K562 (cell line): Measurements from ENCODE around the gene TOR3A. TPM values are rescaled to one million over a fixed set of nuclear protein-coding genes. Genes with fewer than 3 reads are reported as not detected.

Experiments
- ATAC-seq: fragments of 200-7000 bp; cut with Tn5 transposase; 3 replicates; pipeline ENCODE4 v1.9.1; 2020; ENCODE audit warnings: moderate library complexity
- BruUV-seq: library from RNA; stranded (reverse); fragments of 400-500 nt; replicated peaks from 2 replicates; lab custom pipeline; 2021; lab: Mats Ljungman, UMichigan
- CTCF ChIA-PET: fragments of 300-600 bp; formaldehyde crosslinking; extraction: SDS; loops from one replicate; lab custom pipeline; 2021; ENCODE audit warnings: low intra/inter-chr PET ratio; lab: Yijun Ruan, JAX
- POLR2A ChIA-PET: fragments of 300-600, 350-650 bp; sonication (Branson Sonifier 250); formaldehyde crosslinking; extraction: SDS; loops from one replicate; lab custom pipeline; 2021; ENCODE audit warnings: antibody characterized with exemption, inconsistent platforms; lab: Yijun Ruan, JAX
- DNase-seq, 4 experiments: peaks; one replicate each; pipeline versions ENCODE4 v3.0.0 to v3.0.0-alpha.2; 2011 to 2018; ENCODE audit warnings: low spot score in 3 of 4, mixed read lengths in 3 of 4; ENCODE audit errors: extremely low read depth in 1 of 4
- FAIRE-seq: peaks from 2 replicates; lab custom pipeline; 2011; peaks lifted over from hg19 to GRCh38; lab: Jason Lieb, UNC
- H2AFZ ChIP-seq: 2 replicates; pipeline ENCODE4 v1.6.0; 2011; ENCODE audit warnings: low read depth, low read length, control low read depth, inconsistent platforms
- H3K27ac ChIP-seq: fragments of 200-600 bp; 3 replicates; pipeline ENCODE4 v1.8.0; 2011; ENCODE audit warnings: low read depth, mild to moderate bottlenecking, control low read depth, inconsistent platforms, low read length, moderate library complexity, mixed read lengths; ENCODE audit errors: extremely low read depth
- H3K27me3 ChIP-seq, 2 experiments: fragments of 300-600 bp in 1 of 2; 2 replicates in 1 of 2; 3 replicates in 1 of 2; pipeline versions ENCODE4 v1.6.0 to v1.8.0; 2011; ENCODE audit warnings: inconsistent platforms in 2 of 2, low read length in 2 of 2, mild to moderate bottlenecking in 1 of 2, mixed read lengths in 1 of 2, moderate library complexity in 1 of 2; ENCODE audit not compliant: control insufficient read depth in 2 of 2, insufficient read depth in 2 of 2
- H3K36me3 ChIP-seq: fragments of 300-600 bp; 3 replicates; pipeline ENCODE4 v1.8.0; 2011; ENCODE audit warnings: mild to moderate bottlenecking, low read length, inconsistent platforms; ENCODE audit not compliant: control insufficient read depth, insufficient read depth
- H3K4me1 ChIP-seq, 2 experiments: fragments of 200-600 bp in 1 of 2; replicated peaks in 1 of 2; 2 replicates in 1 of 2; 3 replicates in 1 of 2; pipeline versions ENCODE4 v1.5.1 to v1.8.0; 2011; ENCODE audit warnings: inconsistent platforms in 2 of 2, low read length in 2 of 2, mild to moderate bottlenecking in 1 of 2, mixed read lengths in 1 of 2, moderate library complexity in 1 of 2; ENCODE audit not compliant: control insufficient read depth in 2 of 2, insufficient read depth in 2 of 2
- H3K4me2 ChIP-seq: 2 replicates; pipeline ENCODE4 v1.6.1; 2011; ENCODE audit warnings: low read length, control low read depth, inconsistent platforms, mixed read lengths; ENCODE audit not compliant: insufficient read depth
- H3K4me3 ChIP-seq: fragments of 200-600 bp; sonication (generic), shearing (Covaris generic); 2 replicates; pipeline ENCODE4 v1.5.1; 2016; ENCODE audit warnings: control low read depth, inconsistent platforms
- H3K79me2 ChIP-seq: fragments of 200-600 bp; 3 replicates; pipeline ENCODE4 v1.8.0; 2011; ENCODE audit warnings: low read length, inconsistent platforms; ENCODE audit not compliant: control insufficient read depth, insufficient read depth
- H3K9ac ChIP-seq, 2 experiments: 2 replicates each; pipeline versions ENCODE4 v1.6.0 to v1.6.1; 2011; ENCODE audit warnings: low read depth in 2 of 2, low read length in 2 of 2, control low read depth in 1 of 2, inconsistent platforms in 1 of 2, mild to moderate bottlenecking in 1 of 2, mixed read lengths in 1 of 2; ENCODE audit not compliant: insufficient read depth in 1 of 2
- H3K9me1 ChIP-seq: one replicate; pipeline ENCODE4 v1.6.0; 2011; ENCODE audit warnings: inconsistent platforms, mild to moderate bottlenecking, low read length, moderate library complexity; ENCODE audit not compliant: control insufficient read depth, insufficient read depth
- H3K9me3 ChIP-seq: replicated peaks from 2 replicates; pipeline ENCODE4 v1.5.1; 2011; ENCODE audit warnings: low read depth, low read length, inconsistent platforms; ENCODE audit not compliant: control insufficient read depth, insufficient read depth
- H4K20me1 ChIP-seq: replicated peaks from 2 replicates; pipeline ENCODE4 v1.6.1; 2011; ENCODE audit warnings: low read length, inconsistent platforms, mixed read lengths; ENCODE audit not compliant: control insufficient read depth, insufficient read depth
- DDX20 ChIP-seq: fragments of 450-650 bp; IDR thresholded peaks from 2 replicates; pipeline ENCODE4 v1.6.1; 2016; ENCODE audit warnings: missing genetic modification characterization, low read depth, mild to moderate bottlenecking, missing compliant biosample characterization, moderate library complexity
- FOSL1 ChIP-seq: fragments of 200-800 bp; sonication (Bioruptor generic); conservative IDR thresholded peaks from 2 replicates; pipeline ENCODE4 v1.6.1; 2016; ENCODE audit warnings: missing genetic modification characterization, missing compliant biosample characterization
- POLR2A ChIP-seq: fragments of 450-650 bp; conservative IDR thresholded peaks from 2 replicates; pipeline ENCODE4 v1.6.1; 2016
- ZBED1 ChIP-seq: IDR thresholded peaks from 2 replicates; pipeline ENCODE4 v1.6.1; 2014
- ZNF398 ChIP-seq: fragments of 250-450 bp; sonication (Bioruptor Pico); IDR thresholded peaks from 2 replicates; pipeline ENCODE4 v1.8.0; 2021; ENCODE audit warnings: moderate library complexity, mild to moderate bottlenecking, inconsistent platforms
- ZNF444 ChIP-seq: fragments of 250-450 bp; sonication (Bioruptor Pico); IDR thresholded peaks from 2 replicates; pipeline ENCODE4 v1.4.0; 2020; ENCODE audit warnings: mild to moderate bottlenecking, moderate library complexity
- ZNF699 ChIP-seq: fragments of 250-450 bp; sonication (Bioruptor Pico); IDR thresholded peaks from 2 replicates; pipeline ENCODE4 v1.8.0; 2021; ENCODE audit warnings: mild to moderate bottlenecking, moderate library complexity; ENCODE audit not compliant: insufficient replicate concordance
- WGBS: fragments of 100-300 bp; shearing (Covaris generic); methylation state at CpG from one replicate; pipeline ENCODE4 v1.1.6; 2016; ENCODE audit warnings: low coverage, mixed read lengths; ENCODE audit not compliant: insufficient coverage; ENCODE audit errors: missing lambda C conversion rate; 5-methylcytosine and 5-hydroxymethylcytosine counted together
- in situ Hi-C: fragments of 300-500 bp; cut with MboI; formaldehyde crosslinking; loops from 4 replicates; pipeline ENCODE4 v1.15.0; 2018; ENCODE audit warnings: inconsistent platforms, mixed read lengths
- intact Hi-C: fragments of 100-400 bp; cut with micrococcal nuclease; formaldehyde crosslinking; loops from 2 replicates; pipeline ENCODE4 v1.14.2; 2022
- polyA plus RNA-seq, 8 experiments: library from polyadenylated mRNA; depleted of rRNA in 4 of 8; stranded (reverse) in 5 of 8; unstranded in 3 of 8; fragments of >200 nt; fragmentation: Nextera tagmentation in 2 of 8; fragmentation: Illumina TruSeq in 1 of 8; extraction: Ambion mirVana in 2 of 8; extraction: Trizol in 1 of 8; gene quantifications; 2 replicates each; pipeline versions ENCODE4 v1.2.1 to v1.2.3, GENCODE V29; 2011 to 2014; ENCODE audit warnings: inconsistent platforms in 1 of 8, missing spikeins in 1 of 8
- total RNA-seq, 7 experiments: library from RNA; depleted of rRNA in 6 of 7; stranded (reverse); fragments of >200 nt in 6 of 7; fragmentation: Illumina TruSeq in 2 of 7; extraction: Trizol in 2 of 7; gene quantifications; 2 replicates each; pipeline versions ENCODE4 v1.2.1 to v1.2.3, GENCODE V29; 2011 to 2021; ENCODE audit warnings: low replicate concordance in 1 of 7
- TF ChIP-seq, protein P1 (sequence below): fragments of 250-450 bp; sonication (Bioruptor Pico); IDR thresholded peaks from 2 replicates; pipeline ENCODE4 v1.8.0; 2022; ENCODE audit warnings: moderate library complexity, mild to moderate bottlenecking, inconsistent platforms
- TF ChIP-seq, protein P2 (sequence below): fragments of 450-650 bp; IDR thresholded peaks from 2 replicates; pipeline ENCODE4 v1.6.1; 2018; ENCODE audit not compliant: partially characterized antibody
- TF ChIP-seq, protein P3 (sequence below): fragments of 450-650 bp; formaldehyde crosslinking; IDR thresholded peaks from 2 replicates; pipeline ENCODE4 v1.4.0; 2020; ENCODE audit warnings: mild to moderate bottlenecking

The TOR3A gene
- total and polyA plus RNA-seq, 9 of the 15 experiments (the other 6 are each of a cell fraction or from before 2014, with no cell fraction given): 7.9 to 94.5 (median 39.7) TPM

DNA sequence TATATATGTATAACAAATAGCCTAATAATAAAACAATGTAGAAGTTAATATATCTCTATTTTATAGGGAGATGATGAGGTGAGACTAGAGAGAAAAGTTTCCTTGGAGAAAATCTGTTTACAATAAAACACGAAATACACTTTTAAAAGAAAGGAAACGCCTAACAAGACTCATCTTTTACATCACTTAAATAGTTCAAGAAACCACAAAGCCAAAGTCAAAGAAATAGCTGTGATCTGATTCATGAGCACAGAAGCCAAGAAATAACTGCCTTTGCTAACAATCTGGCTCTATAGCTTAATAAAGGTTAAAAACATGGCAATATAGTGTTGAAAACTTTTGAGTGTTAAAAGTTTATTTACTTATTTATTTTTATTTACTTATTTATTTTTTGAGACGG is 61.5 kb downstream of the TOR3A start:
- ATAC-seq: no peak
- no TSS peak for BruUV-seq
- Histone ChIP-seq H3K4me2 (no peak overlapping the region), H3K9me3 (no peaks in the 10 kb centered on the region)
- no peak for DNase-seq
- TF ChIP-seq, protein P1, sequence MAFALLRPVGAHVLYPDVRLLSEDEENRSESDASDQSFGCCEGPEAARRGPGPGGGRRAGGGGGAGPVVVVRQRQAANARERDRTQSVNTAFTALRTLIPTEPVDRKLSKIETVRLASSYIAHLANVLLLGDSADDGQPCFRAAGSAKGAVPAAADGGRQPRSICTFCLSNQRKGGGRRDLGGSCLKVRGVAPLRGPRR (CRISPR knock-in tag): no peak
- TF ChIP-seq DDX20 (tag) (no peak), ZNF444 (CRISPR knock-in tag) (no peak), ZNF398 (CRISPR knock-in tag) (no peak), ZNF699 (no peak), POLR2A (no peak), FOSL1 (tag) (no peak), ZBED1 (no peak)
- TF ChIP-seq, protein P2, sequence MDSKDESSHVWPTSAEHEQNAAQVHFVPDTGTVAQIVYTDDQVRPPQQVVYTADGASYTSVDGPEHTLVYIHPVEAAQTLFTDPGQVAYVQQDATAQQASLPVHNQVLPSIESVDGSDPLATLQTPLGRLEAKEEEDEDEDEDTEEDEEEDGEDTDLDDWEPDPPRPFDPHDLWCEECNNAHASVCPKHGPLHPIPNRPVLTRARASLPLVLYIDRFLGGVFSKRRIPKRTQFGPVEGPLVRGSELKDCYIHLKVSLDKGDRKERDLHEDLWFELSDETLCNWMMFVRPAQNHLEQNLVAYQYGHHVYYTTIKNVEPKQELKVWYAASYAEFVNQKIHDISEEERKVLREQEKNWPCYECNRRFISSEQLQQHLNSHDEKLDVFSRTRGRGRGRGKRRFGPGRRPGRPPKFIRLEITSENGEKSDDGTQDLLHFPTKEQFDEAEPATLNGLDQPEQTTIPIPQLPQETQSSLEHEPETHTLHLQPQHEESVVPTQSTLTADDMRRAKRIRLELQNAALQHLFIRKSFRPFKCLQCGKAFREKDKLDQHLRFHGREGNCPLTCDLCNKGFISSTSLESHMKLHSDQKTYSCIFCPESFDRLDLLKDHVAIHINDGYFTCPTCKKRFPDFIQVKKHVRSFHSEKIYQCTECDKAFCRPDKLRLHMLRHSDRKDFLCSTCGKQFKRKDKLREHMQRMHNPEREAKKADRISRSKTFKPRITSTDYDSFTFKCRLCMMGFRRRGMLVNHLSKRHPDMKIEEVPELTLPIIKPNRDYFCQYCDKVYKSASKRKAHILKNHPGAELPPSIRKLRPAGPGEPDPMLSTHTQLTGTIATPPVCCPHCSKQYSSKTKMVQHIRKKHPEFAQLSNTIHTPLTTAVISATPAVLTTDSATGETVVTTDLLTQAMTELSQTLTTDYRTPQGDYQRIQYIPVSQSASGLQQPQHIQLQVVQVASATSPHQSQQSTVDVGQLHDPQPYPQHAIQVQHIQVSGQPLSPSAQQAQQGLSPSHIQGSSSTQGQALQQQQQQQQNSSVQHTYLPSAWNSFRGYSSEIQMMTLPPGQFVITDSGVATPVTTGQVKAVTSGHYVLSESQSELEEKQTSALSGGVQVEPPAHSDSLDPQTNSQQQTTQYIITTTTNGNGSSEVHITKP: no peak
- TF ChIP-seq, protein P3, sequence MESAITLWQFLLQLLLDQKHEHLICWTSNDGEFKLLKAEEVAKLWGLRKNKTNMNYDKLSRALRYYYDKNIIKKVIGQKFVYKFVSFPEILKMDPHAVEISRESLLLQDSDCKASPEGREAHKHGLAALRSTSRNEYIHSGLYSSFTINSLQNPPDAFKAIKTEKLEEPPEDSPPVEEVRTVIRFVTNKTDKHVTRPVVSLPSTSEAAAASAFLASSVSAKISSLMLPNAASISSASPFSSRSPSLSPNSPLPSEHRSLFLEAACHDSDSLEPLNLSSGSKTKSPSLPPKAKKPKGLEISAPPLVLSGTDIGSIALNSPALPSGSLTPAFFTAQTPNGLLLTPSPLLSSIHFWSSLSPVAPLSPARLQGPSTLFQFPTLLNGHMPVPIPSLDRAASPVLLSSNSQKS (CRISPR knock-in tag): no peak
- TF ChIP-seq, all 486 proteins: peak for 0
- ChIA-PET POLR2A (no interaction called here), CTCF (no interaction called here)
- Histone ChIP-seq H3K27ac (no peak overlapping the region; the same call in 2 of the 3 replicates), H3K9ac (no peak overlapping the region), H3K27me3 (no peaks in the 10 kb centered on the region), H3K36me3 (no peaks in the 10 kb centered on the region), H3K79me2 (peaks cover 7% of the 10 kb centered on the region; the same call in 1 of the 3 replicates), H2AFZ (no peak overlapping the region), H4K20me1 (no peaks in the 10 kb centered on the region), H3K4me1 (peaks cover 0 to 12% of the 10 kb centered on the region in 2 experiments; a peak in 2 of 5 replicates), H3K4me3 (no peak overlapping the region), H3K9me1 (no peaks in the 10 kb centered on the region)
- 62% methylated on average over 3 of the region's 3 CpGs for WGBS
- in situ Hi-C loops: no loop called here
- FAIRE-seq: no peak
- intact Hi-C loops: no loop called here
